ENCODE measurements around the gene SUSD1.

- TF ChIP-seq GABPA (IDR thresholded peaks at IDR 0.05 in 1 of 2, conservative IDR thresholded peaks at IDR 0.05 in 1 of 2), result no peak
- TF ChIP-seq CTCF (IDR thresholded peaks at IDR 0.05; ENCODE audit: low read depth, low read length, missing input control), result no peak
- TF ChIP-seq TAF1 (conservative IDR thresholded peaks at IDR 0.05), result no peak
- no peak for TF ChIP-seq MAX (IDR thresholded peaks at IDR 0.05)
- TF ChIP-seq RXRA (IDR thresholded peaks at IDR 0.05), result no peak
- no peak for TF ChIP-seq REST (IDR thresholded peaks at IDR 0.05)
- no peak for TF ChIP-seq SP1 (IDR thresholded peaks at IDR 0.05)
These were observed 759 bp upstream of the SUSD1 start for GRCh38 chr9:112175796-112176315.

Data from liver (tissue), 3 donors.